Panc1 (cell line): ENCODE measurements around the gene SLC4A5.

Experiments used
- CTCF ChIP-seq: fragments of 450-650 bp; IDR thresholded peaks from 2 replicates; pipeline ENCODE4 v1.5.1; 2017; ENCODE audit warnings: mild to moderate bottlenecking
- POLR2AphosphoS5 ChIP-seq: IDR thresholded peaks from 2 replicates; pipeline ENCODE4 v1.6.1; 2012; ENCODE audit warnings: mild to moderate bottlenecking, low read depth, low read length, moderate library complexity
- REST ChIP-seq, 2 experiments: IDR thresholded peaks; 2 replicates each; pipeline ENCODE4 v1.6.1; 2011 to 2012; ENCODE audit warnings: low read depth in 2 of 2, control low read depth in 1 of 2, low read length in 1 of 2, mild to moderate bottlenecking in 1 of 2, moderate library complexity in 1 of 2; ENCODE audit not compliant: insufficient read depth in 1 of 2
- SIN3A ChIP-seq: IDR thresholded peaks from 2 replicates; pipeline ENCODE4 v1.6.1; 2012; ENCODE audit warnings: low read depth, mild to moderate bottlenecking, low read length, moderate library complexity, borderline replicate concordance; ENCODE audit not compliant: insufficient read depth

GRCh38 chr2:74183878-74184277 is 159.3 kb downstream of the SLC4A5 start:
- TF ChIP-seq SIN3A (no peak), CTCF (no peak), POLR2AphosphoS5 (no peak), REST (IDR thresholded peaks at IDR 0.05; ENCODE audit: insufficient read depth in 1 of 2, low read depth in 2 of 2, low read length in 1 of 2) (no peak)
